HepG2 (cell line): ENCODE results near the gene SPATA46. TPM values are rescaled to one million over a fixed set of nuclear protein-coding genes. Genes with fewer than 3 reads are reported as not detected.

Source experiments
- ATAC-seq: fragments of 200-7000 bp; cut with Tn5 transposase; 3 replicates; pipeline ENCODE4 v1.9.1; 2020; ENCODE audit warnings: mild to moderate bottlenecking, moderate library complexity
- BruUV-seq: library from RNA; stranded (reverse); fragments of 400-500 nt; replicated peaks from 2 replicates; lab custom pipeline; 2021; lab: Mats Ljungman, UMichigan
- CTCF ChIA-PET: fragments of 300-600 bp; formaldehyde crosslinking; extraction: SDS; loops from one replicate; lab custom pipeline; 2021; ENCODE audit warnings: low total read pairs, inconsistent platforms, low intra/inter-chr PET ratio; lab: Yijun Ruan, JAX
- POLR2A ChIA-PET: fragments of 350-600 bp; sonication (Branson Sonifier 250); formaldehyde crosslinking; loops from one replicate; lab custom pipeline; 2020; ENCODE audit warnings: antibody characterized with exemption, inconsistent platforms; lab: Yijun Ruan, JAX
- DNase-seq: peaks from one replicate; pipeline ENCODE4 v3.0.0-alpha.2; 2015; ENCODE audit warnings: low spot score
- FAIRE-seq: peaks from 3 replicates; lab custom pipeline; 2011; peaks lifted over from hg19 to GRCh38; lab: Jason Lieb, UNC
- H2AFZ ChIP-seq: one replicate; pipeline ENCODE4 v1.6.1; 2011; ENCODE audit warnings: low read length, inconsistent platforms
- H3K27ac ChIP-seq: fragments of 300-600 bp; 3 replicates; pipeline ENCODE4 v1.8.0; 2011; ENCODE audit warnings: mixed run types, mild to moderate bottlenecking, mixed read lengths, low read length, inconsistent platforms; ENCODE audit not compliant: insufficient read depth; ENCODE audit errors: extremely low read length
- H3K27me3 ChIP-seq, 2 experiments: fragments of 200-600 bp in 1 of 2; 2 replicates in 1 of 2; 3 replicates in 1 of 2; pipeline versions ENCODE4 v1.6.0 to v1.8.0; 2011; ENCODE audit warnings: low read length in 2 of 2, mild to moderate bottlenecking in 2 of 2, moderate library complexity in 2 of 2, inconsistent platforms in 1 of 2; ENCODE audit not compliant: insufficient read depth in 2 of 2, control insufficient read depth in 1 of 2
- H3K36me3 ChIP-seq, 2 experiments: fragments of 200-600 bp in 1 of 2; replicated peaks in 1 of 2; 2 replicates in 1 of 2; 3 replicates in 1 of 2; pipeline versions ENCODE4 v1.5.1 to v1.8.0; 2011; ENCODE audit warnings: low read length in 2 of 2, inconsistent platforms in 1 of 2; ENCODE audit not compliant: insufficient read depth in 2 of 2, control insufficient read depth in 1 of 2
- H3K4me1 ChIP-seq: 2 replicates; pipeline ENCODE4 v1.5.1; 2012; ENCODE audit warnings: low read length, inconsistent platforms; ENCODE audit not compliant: insufficient read depth
- H3K4me2 ChIP-seq: 2 replicates; pipeline ENCODE4 v1.6.0; 2011; ENCODE audit warnings: low read depth, low read length, inconsistent platforms
- H3K4me3 ChIP-seq, 3 experiments: fragments of 200-600 bp in 1 of 3; sonication (generic), shearing (Covaris generic) in 1 of 3; replicated peaks in 1 of 3; 2 replicates each; pipeline ENCODE4 v1.5.1; 2011 to 2016; ENCODE audit warnings: low read length in 3 of 3, inconsistent platforms in 2 of 3, low read depth in 2 of 3, mild to moderate bottlenecking in 2 of 3, control low read depth in 1 of 3, mixed read lengths in 1 of 3; ENCODE audit not compliant: insufficient read depth in 1 of 3
- H3K79me2 ChIP-seq: one replicate; pipeline ENCODE4 v1.6.1; 2011; ENCODE audit warnings: low read length, inconsistent platforms; ENCODE audit not compliant: insufficient read depth
- H3K9ac ChIP-seq: 2 replicates; pipeline ENCODE4 v1.6.0; 2011; ENCODE audit warnings: mild to moderate bottlenecking, low read depth, low read length, inconsistent platforms; ENCODE audit not compliant: insufficient read depth
- H3K9me3 ChIP-seq: 2 replicates; pipeline ENCODE4 v1.5.1; 2012; ENCODE audit warnings: mild to moderate bottlenecking, low read length
- H4K20me1 ChIP-seq: 2 replicates; pipeline ENCODE4 v1.6.0; 2011; ENCODE audit warnings: inconsistent platforms, mild to moderate bottlenecking, low read length, moderate library complexity; ENCODE audit not compliant: insufficient read depth
- CBX1 ChIP-seq: IDR thresholded peaks from one replicate; pipeline ENCODE4 v1.6.1; 2016; ENCODE audit warnings: antibody characterized with exemption, low read depth
- DNMT1 ChIP-seq: sonication (generic); formaldehyde crosslinking; IDR thresholded peaks from 2 replicates; pipeline ENCODE4 v1.5.1; 2020; ENCODE audit warnings: mild to moderate bottlenecking, missing genetic modification reagents
- GATAD1 ChIP-seq: IDR thresholded peaks from 2 replicates; pipeline ENCODE4 v1.6.1; 2016; ENCODE audit warnings: missing genetic modification reagents, missing compliant biosample characterization
- NFIC ChIP-seq: IDR thresholded peaks from 2 replicates; pipeline ENCODE4 v1.6.1; 2012; ENCODE audit warnings: mild to moderate bottlenecking, low read length, inconsistent platforms
- NPAS2 ChIP-seq: sonication (generic); formaldehyde crosslinking; IDR thresholded peaks from 2 replicates; pipeline ENCODE4 v1.8.0; 2022; ENCODE audit warnings: mild to moderate bottlenecking, missing genetic modification reagents, borderline replicate concordance
- ONECUT2 ChIP-seq: sonication (generic); formaldehyde crosslinking; IDR thresholded peaks from 2 replicates; pipeline ENCODE4 v1.4.0; 2020; ENCODE audit warnings: missing genetic modification reagents
- PCBP1 ChIP-seq: fragments of 200-400 bp; formaldehyde crosslinking; IDR thresholded peaks from 2 replicates; pipeline ENCODE4 v1.6.1; 2017; ENCODE audit warnings: mild to moderate bottlenecking, low read depth, low read length, borderline replicate concordance
- RBM39 ChIP-seq: fragments of 200-400 bp; formaldehyde crosslinking; IDR thresholded peaks from one replicate; pipeline ENCODE4 v1.6.1; 2018; ENCODE audit warnings: antibody characterized with exemption, mild to moderate bottlenecking, low read depth, low read length; ENCODE audit not compliant: poor library complexity, severe bottlenecking
- SNAPC2 ChIP-seq: sonication (generic); formaldehyde crosslinking; IDR thresholded peaks from 2 replicates; pipeline ENCODE4 v1.8.1; 2022; ENCODE audit warnings: mild to moderate bottlenecking, missing genetic modification reagents
- SP140L ChIP-seq: sonication (generic); formaldehyde crosslinking; IDR thresholded peaks from 2 replicates; pipeline ENCODE4 v1.4.0; 2020; ENCODE audit warnings: missing genetic modification reagents, borderline replicate concordance
- XRCC5 ChIP-seq: fragments of 200-400 bp; formaldehyde crosslinking; optimal IDR thresholded peaks from 2 replicates; pipeline ENCODE3; 2017; ENCODE audit warnings: mild to moderate bottlenecking, low read length
- WGBS: methylation state at CpG from one replicate; pipeline ENCODE4 v1.1.6; 2017; ENCODE audit warnings: low lambda C conversion rate; 5-methylcytosine and 5-hydroxymethylcytosine counted together
- in situ Hi-C: cut with HindIII; loops from 2 replicates; pipeline ENCODE4 v1.10.0; 2017; ENCODE audit warnings: low pct_unique_long_range_greater_than_20kb; ENCODE audit not compliant: extremely low pct_ligation_motif_present
- intact Hi-C: fragments of 100-400 bp; cut with micrococcal nuclease; formaldehyde crosslinking; loops from one replicate; pipeline ENCODE4 v1.10.0; 2022; ENCODE audit not compliant: unreplicated experiment
- polyA plus RNA-seq, 8 experiments: library from polyadenylated mRNA; depleted of rRNA in 3 of 8; stranded (reverse) in 7 of 8; unstranded in 1 of 8; fragments of >200 nt; fragmentation: Illumina TruSeq in 4 of 8; extraction: Trizol in 4 of 8; gene quantifications; 2 replicates each; pipeline versions ENCODE4 v1.2.1 to v1.2.3, GENCODE V29; 2011 to 2016; ENCODE audit warnings: low read depth in 4 of 8, missing spikeins in 1 of 8, mixed read lengths in 1 of 8; ENCODE audit not compliant: insufficient read depth in 1 of 8
- total RNA-seq, 5 experiments: library from RNA; depleted of rRNA; stranded (reverse); fragments of >200 nt; fragmentation: Illumina TruSeq; extraction: Trizol; gene quantifications; 2 replicates each; pipeline ENCODE4 v1.2.3, GENCODE V29; 2016; ENCODE audit warnings: low read depth in 1 of 5
- TF ChIP-seq, protein P1 (sequence below): sonication (generic); IDR thresholded peaks from 2 replicates; pipeline ENCODE4 v1.6.1; 2016; ENCODE audit warnings: low read depth, borderline replicate concordance
- TF ChIP-seq, protein P2 (sequence below): sonication (generic); formaldehyde crosslinking; IDR thresholded peaks from 2 replicates; pipeline ENCODE4 v1.5.1; 2020; ENCODE audit warnings: mild to moderate bottlenecking, missing genetic modification reagents, borderline replicate concordance
- TF ChIP-seq, protein P3 (sequence below): sonication (generic); formaldehyde crosslinking; IDR thresholded peaks from 2 replicates; pipeline ENCODE4 v1.4.0; 2020; ENCODE audit warnings: missing genetic modification reagents

Gene SPATA46
- total and polyA plus RNA-seq, 2 of the 13 experiments (the other 11 are each of a cell fraction or from before 2014, with no cell fraction given): not detected

DNA sequence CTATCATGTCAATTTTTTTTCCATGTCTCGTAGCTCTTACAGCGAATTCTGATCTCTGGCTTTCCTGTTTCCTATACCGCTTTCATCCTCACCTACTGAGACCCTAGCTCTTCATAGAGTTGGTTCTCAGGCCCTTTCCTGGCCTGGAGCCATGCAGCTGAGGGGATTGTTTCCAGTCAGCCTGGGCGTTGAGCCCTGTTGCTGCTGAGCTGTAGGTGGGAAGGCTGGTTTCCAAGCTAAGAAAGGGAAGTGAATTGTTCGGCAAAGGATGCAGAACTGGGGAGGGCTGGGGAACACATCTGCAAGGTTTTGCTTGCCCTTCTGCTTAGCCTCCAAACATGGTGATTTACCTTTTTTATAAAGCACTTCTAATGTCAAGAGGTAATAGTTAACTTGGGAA is 41.5 kb downstream of the SPATA46 start:
- in situ Hi-C loops: no loop called here

GRCh38 chr1:162333991-162334390 is 42.7 kb downstream of the SPATA46 start:
- ATAC-seq (no peak), FAIRE-seq (no peak), DNase-seq (no peak)
- Histone ChIP-seq H3K79me2 (no peaks in the 10 kb centered on the region), H3K9ac (no peak overlapping the region), H3K27me3 (no peaks in the 10 kb centered on the region), H3K4me2 (no peak overlapping the region), H3K4me1 (no peaks in the 10 kb centered on the region), H3K4me3 (no peak overlapping the region), H3K36me3 (peaks cover 0 to 24% of the 10 kb centered on the region in 2 experiments; a peak in 2 of 5 replicates), H4K20me1 (no peaks in the 10 kb centered on the region), H2AFZ (no peak overlapping the region), H3K9me3 (no peaks in the 10 kb centered on the region), H3K27ac (no peak overlapping the region)
- no TSS peak for BruUV-seq
- in situ Hi-C loops: no loop called here
- POLR2A ChIA-PET: no interaction called here
- intact Hi-C loops: no loop called here
- CTCF ChIA-PET: no interaction called here
- TF ChIP-seq, protein P1, sequence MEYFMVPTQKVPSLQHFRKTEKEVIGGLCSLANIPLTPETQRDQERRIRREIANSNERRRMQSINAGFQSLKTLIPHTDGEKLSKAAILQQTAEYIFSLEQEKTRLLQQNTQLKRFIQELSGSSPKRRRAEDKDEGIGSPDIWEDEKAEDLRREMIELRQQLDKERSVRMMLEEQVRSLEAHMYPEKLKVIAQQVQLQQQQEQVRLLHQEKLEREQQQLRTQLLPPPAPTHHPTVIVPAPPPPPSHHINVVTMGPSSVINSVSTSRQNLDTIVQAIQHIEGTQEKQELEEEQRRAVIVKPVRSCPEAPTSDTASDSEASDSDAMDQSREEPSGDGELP: no peak
- TF ChIP-seq PCBP1 (no peak), RBM39 (no peak), GATAD1 (no peak), SNAPC2 (CRISPR knock-in tag) (no peak), CBX1 (no peak), SP140L (CRISPR knock-in tag) (no peak)
- TF ChIP-seq, protein P2, sequence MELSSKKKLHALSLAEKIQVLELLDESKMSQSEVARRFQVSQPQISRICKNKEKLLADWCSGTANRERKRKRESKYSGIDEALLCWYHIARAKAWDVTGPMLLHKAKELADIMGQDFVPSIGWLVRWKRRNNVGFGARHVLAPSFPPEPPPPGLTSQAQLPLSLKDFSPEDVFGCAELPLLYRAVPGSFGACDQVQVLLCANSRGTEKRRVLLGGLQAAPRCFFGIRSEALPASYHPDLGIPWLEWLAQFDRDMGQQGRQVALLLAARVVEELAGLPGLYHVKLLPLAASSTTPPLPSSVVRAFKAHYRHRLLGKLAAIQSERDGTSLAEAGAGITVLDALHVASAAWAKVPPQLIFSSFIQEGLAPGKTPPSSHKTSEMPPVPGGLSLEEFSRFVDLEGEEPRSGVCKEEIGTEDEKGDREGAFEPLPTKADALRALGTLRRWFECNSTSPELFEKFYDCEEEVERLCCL (CRISPR knock-in tag): no peak
- TF ChIP-seq, protein P3, sequence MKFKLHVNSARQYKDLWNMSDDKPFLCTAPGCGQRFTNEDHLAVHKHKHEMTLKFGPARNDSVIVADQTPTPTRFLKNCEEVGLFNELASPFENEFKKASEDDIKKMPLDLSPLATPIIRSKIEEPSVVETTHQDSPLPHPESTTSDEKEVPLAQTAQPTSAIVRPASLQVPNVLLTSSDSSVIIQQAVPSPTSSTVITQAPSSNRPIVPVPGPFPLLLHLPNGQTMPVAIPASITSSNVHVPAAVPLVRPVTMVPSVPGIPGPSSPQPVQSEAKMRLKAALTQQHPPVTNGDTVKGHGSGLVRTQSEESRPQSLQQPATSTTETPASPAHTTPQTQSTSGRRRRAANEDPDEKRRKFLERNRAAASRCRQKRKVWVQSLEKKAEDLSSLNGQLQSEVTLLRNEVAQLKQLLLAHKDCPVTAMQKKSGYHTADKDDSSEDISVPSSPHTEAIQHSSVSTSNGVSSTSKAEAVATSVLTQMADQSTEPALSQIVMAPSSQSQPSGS (CRISPR knock-in tag): no peak

More for the DNA sequence above, 41.5 kb downstream of the SPATA46 start:
- DNase-seq: no peak
- no peaks in the 10 kb centered on the region for H3K79me2 ChIP-seq
- CTCF ChIA-PET: no interaction called here
- POLR2A ChIA-PET: no interaction called here
- BruUV-seq: no TSS peak
- no peak for ATAC-seq
- H3K27ac ChIP-seq: no peak overlapping the region
- intact Hi-C loops: no loop called here
- peaks cover 0 to 24% of the 10 kb centered on the region in 2 experiments; a peak in 2 of 5 replicates for H3K36me3 ChIP-seq
- H3K4me1 ChIP-seq: no peaks in the 10 kb centered on the region
- no peaks in the 10 kb centered on the region for H4K20me1 ChIP-seq
- no peak for TF ChIP-seq DNMT1
- TF ChIP-seq NFIC: no peak
- TF ChIP-seq XRCC5: no peak
- no peak for TF ChIP-seq NPAS2
- TF ChIP-seq ONECUT2 (CRISPR knock-in tag): no peak
- H3K4me2 ChIP-seq: no peak overlapping the region
- no peaks in the 10 kb centered on the region for H3K9me3 ChIP-seq
- FAIRE-seq: no peak
- WGBS: 98% methylated on average over 5 of the region's 5 CpGs
- no peak overlapping the region for H3K9ac ChIP-seq
- no peak overlapping the region for H2AFZ ChIP-seq
- H3K27me3 ChIP-seq: no peaks in the 10 kb centered on the region
- H3K4me3 ChIP-seq: no peak overlapping the region
